GM19025 (cell line): ENCODE measurements around the gene GSTM3.
"Not testable (repeated sequence)": the region's sequence is repeated elsewhere in the genome, so short reads cannot be mapped to it uniquely, and the experiment has no call there.

Experiments used
- ATAC-seq: cut with Tn5 transposase; IDR thresholded peaks from one replicate; pipeline ENCODE4 v1.9.1; 2021; ENCODE audit warnings: mild to moderate bottlenecking, low read depth, moderate library complexity; ENCODE audit not compliant: unreplicated experiment

Gene GSTM3

GRCh38 chr1:109762821-109763645, 22.2 kb upstream of the GSTM3 start:
- no peak for ATAC-seq

- ATAC-seq: no peak
These were observed 21.3 kb upstream of the GSTM3 start for GRCh38 chr1:109762039-109762585.

- no peak for ATAC-seq
These were observed 20.6 kb upstream of the GSTM3 start for GRCh38 chr1:109761227-109762038.

GRCh38 chr1:109760581-109761226, 19.9 kb upstream of the GSTM3 start:
- no peak for ATAC-seq

- ATAC-seq: no peak
These were observed 18.9 kb upstream of the GSTM3 start for GRCh38 chr1:109759513-109760334.

- no peak for ATAC-seq
These were observed 17.3 kb upstream of the GSTM3 start for GRCh38 chr1:109757936-109758786.

GRCh38 chr1:109756848-109757521, 16.1 kb upstream of the GSTM3 start:
- no peak for ATAC-seq

- ATAC-seq: not testable (repeated sequence)
These were observed 15.5 kb upstream of the GSTM3 start for GRCh38 chr1:109756325-109756724.

GRCh38 chr1:109754738-109755137, 13.9 kb upstream of the GSTM3 start:
- ATAC-seq: no peak

GRCh38 chr1:109751531-109752260, 10.9 kb upstream of the GSTM3 start:
- no peak for ATAC-seq

- ATAC-seq: no peak
These were observed 10.1 kb upstream of the GSTM3 start for GRCh38 chr1:109750920-109751319.

GRCh38 chr1:109750241-109750882, 9.5 kb upstream of the GSTM3 start:
- no peak for ATAC-seq

- no peak for ATAC-seq
These were observed 8.4 kb upstream of the GSTM3 start for GRCh38 chr1:109749221-109749620.

GRCh38 chr1:109748311-109748710, 7.5 kb upstream of the GSTM3 start:
- ATAC-seq: not testable (repeated sequence)

GRCh38 chr1:109739738-109740614, 862 bp downstream of the GSTM3 start:
- ATAC-seq: peak; percentile 98

- no peak for ATAC-seq
These were observed 7.5 kb downstream of the GSTM3 start for GRCh38 chr1:109733236-109733870.
